ENCODE data around the gene MEN1. TPM values are rescaled to one million over a fixed set of nuclear protein-coding genes. Genes with fewer than 3 reads are reported as not detected.
A peak's percentile ranks its signal among the peaks of the same experiment; 100 is the strongest.

The MEN1 gene
- total and polyA plus RNA-seq, 2 of the 13 experiments (the other 11 are each of a cell fraction or from before 2014, with no cell fraction given): 20.5 to 27.3 TPM

DNA sequence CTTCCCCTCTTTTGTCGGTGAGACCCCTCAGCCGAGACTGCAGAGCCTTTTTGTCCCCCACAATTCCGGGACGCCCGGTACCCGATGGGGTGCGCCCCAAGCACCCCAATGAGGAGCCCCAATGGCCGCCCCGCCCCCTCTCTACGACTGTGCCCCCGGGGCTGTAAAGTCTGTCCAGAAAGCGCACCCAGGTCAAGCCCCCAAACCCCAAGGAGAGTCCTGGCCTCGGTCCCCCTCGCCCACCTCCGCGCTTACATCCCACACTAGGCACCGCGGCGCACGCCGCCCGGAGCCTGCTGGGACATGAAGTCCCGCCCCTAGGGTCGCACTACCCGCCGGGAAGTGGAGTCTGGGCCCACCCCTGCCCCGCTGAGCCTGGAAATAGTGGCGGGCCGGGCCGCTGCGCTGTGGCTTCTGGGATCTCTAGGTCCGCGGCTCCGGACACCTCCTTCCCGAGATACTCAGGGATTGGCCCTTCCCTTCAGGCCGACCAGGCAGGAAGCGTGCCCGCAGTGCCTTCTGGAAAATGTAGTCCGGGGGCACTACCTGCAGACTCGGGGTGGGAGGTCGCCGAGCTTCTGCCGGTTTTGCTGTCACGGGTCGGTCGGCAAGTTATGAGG lies at the start of gene MEN1 (continued):
- no peak for TF ChIP-seq HOXA9 (CRISPR knock-in tag; IDR thresholded peaks at IDR 0.05; ENCODE audit: borderline replicate concordance)
- TF ChIP-seq, protein P1, sequence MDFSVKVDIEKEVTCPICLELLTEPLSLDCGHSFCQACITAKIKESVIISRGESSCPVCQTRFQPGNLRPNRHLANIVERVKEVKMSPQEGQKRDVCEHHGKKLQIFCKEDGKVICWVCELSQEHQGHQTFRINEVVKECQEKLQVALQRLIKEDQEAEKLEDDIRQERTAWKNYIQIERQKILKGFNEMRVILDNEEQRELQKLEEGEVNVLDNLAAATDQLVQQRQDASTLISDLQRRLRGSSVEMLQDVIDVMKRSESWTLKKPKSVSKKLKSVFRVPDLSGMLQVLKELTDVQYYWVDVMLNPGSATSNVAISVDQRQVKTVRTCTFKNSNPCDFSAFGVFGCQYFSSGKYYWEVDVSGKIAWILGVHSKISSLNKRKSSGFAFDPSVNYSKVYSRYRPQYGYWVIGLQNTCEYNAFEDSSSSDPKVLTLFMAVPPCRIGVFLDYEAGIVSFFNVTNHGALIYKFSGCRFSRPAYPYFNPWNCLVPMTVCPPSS (IDR thresholded peaks at IDR 0.05): no peak
- TF ChIP-seq SATB2 (CRISPR knock-in tag; IDR thresholded peaks at IDR 0.05): no peak
- TF ChIP-seq NR2F2 (IDR thresholded peaks at IDR 0.05; ENCODE audit: borderline replicate concordance, low read depth): no peak
- TF ChIP-seq, protein P2, sequence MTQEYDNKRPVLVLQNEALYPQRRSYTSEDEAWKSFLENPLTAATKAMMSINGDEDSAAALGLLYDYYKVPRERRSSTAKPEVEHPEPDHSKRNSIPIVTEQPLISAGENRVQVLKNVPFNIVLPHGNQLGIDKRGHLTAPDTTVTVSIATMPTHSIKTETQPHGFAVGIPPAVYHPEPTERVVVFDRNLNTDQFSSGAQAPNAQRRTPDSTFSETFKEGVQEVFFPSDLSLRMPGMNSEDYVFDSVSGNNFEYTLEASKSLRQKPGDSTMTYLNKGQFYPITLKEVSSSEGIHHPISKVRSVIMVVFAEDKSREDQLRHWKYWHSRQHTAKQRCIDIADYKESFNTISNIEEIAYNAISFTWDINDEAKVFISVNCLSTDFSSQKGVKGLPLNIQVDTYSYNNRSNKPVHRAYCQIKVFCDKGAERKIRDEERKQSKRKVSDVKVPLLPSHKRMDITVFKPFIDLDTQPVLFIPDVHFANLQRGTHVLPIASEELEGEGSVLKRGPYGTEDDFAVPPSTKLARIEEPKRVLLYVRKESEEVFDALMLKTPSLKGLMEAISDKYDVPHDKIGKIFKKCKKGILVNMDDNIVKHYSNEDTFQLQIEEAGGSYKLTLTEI (CRISPR knock-in tag; conservative IDR thresholded peaks at IDR 0.05): no peak
- TF ChIP-seq, protein P3, sequence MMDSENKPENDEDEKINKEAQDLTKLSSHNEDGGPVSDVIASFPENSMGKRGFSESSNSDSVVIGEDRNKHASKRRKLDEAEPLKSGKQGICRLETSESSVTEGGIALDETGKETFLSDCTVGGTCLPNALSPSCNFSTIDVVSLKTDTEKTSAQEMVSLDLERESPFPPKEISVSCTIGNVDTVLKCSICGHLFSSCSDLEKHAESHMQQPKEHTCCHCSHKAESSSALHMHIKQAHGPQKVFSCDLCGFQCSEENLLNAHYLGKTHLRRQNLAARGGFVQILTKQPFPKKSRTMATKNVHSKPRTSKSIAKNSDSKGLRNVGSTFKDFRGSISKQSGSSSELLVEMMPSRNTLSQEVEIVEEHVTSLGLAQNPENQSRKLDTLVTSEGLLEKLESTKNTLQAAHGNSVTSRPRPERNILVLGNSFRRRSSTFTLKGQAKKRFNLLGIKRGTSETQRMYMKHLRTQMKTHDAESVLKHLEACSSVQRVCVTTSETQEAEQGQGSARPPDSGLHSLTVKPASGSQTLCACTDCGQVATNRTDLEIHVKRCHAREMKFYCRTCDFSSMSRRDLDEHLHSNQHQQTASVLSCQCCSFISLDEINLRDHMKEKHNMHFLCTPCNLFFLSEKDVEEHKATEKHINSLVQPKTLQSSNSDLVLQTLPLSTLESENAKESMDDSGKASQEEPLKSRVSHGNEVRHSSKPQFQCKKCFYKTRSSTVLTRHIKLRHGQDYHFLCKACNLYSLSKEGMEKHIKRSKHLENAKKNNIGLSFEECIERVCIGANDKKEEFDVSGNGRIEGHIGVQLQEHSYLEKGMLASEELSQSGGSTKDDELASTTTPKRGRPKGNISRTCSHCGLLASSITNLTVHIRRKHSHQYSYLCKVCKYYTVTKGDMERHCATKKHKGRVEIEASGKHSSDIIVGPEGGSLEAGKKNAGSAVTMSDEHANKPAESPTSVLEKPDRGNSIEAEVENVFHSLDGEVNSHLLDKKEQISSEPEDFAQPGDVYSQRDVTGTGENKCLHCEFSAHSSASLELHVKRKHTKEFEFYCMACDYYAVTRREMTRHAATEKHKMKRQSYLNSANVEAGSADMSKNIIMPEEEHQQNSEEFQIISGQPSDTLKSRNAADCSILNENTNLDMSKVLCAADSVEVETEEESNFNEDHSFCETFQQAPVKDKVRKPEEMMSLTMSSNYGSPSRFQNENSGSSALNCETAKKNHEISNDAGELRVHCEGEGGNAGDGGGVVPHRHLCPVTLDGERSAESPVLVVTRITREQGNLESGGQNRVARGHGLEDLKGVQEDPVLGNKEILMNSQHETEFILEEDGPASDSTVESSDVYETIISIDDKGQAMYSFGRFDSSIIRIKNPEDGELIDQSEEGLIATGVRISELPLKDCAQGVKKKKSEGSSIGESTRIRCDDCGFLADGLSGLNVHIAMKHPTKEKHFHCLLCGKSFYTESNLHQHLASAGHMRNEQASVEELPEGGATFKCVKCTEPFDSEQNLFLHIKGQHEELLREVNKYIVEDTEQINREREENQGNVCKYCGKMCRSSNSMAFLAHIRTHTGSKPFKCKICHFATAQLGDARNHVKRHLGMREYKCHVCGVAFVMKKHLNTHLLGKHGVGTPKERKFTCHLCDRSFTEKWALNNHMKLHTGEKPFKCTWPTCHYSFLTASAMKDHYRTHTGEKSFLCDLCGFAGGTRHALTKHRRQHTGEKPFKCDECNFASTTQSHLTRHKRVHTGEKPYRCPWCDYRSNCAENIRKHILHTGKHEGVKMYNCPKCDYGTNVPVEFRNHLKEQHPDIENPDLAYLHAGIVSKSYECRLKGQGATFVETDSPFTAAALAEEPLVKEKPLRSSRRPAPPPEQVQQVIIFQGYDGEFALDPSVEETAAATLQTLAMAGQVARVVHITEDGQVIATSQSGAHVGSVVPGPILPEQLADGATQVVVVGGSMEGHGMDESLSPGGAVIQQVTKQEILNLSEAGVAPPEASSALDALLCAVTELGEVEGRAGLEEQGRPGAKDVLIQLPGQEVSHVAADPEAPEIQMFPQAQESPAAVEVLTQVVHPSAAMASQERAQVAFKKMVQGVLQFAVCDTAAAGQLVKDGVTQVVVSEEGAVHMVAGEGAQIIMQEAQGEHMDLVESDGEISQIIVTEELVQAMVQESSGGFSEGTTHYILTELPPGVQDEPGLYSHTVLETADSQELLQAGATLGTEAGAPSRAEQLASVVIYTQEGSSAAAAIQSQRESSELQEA (CRISPR knock-in tag; IDR thresholded peaks at IDR 0.05; ENCODE audit: not compliant biosample characterization): peak; percentile 47
- no peak for TF ChIP-seq FIP1L1 (IDR thresholded peaks at IDR 0.05; ENCODE audit: borderline replicate concordance, insufficient read depth, low read depth, low read length)
- TF ChIP-seq NFE2 (CRISPR knock-in tag; IDR thresholded peaks at IDR 0.05): no peak
- TF ChIP-seq ATF6 (CRISPR knock-in tag; conservative IDR thresholded peaks at IDR 0.05): no peak
- peak; percentile 67 for TF ChIP-seq ZNF605 (CRISPR knock-in tag; IDR thresholded peaks at IDR 0.05)
- TF ChIP-seq ZNF672 (CRISPR knock-in tag; IDR thresholded peaks at IDR 0.05): no peak
- peak; percentile 77; the same call in 1 of the 2 replicates for TF ChIP-seq ZNF44 (CRISPR knock-in tag; IDR thresholded peaks at IDR 0.05)
- no peak for TF ChIP-seq ZSCAN29 (CRISPR knock-in tag; conservative IDR thresholded peaks at IDR 0.05)
- TF ChIP-seq NFE2L2 (IDR thresholded peaks at IDR 0.05; ENCODE audit: low read length): no peak

All from HepG2 (cell line).